Ecto neural progenitor cell (in vitro differentiated cells): ENCODE data around the gene DTX2.
"Not testable (repeated sequence)": the region's sequence is repeated elsewhere in the genome, so short reads cannot be mapped to it uniquely, and the experiment has no call there.

Source experiments
- DNase-seq: peaks from one replicate; pipeline ENCODE4 v3.0.0-alpha.2; 2018; ENCODE audit warnings: low spot score

Gene DTX2

DNA sequence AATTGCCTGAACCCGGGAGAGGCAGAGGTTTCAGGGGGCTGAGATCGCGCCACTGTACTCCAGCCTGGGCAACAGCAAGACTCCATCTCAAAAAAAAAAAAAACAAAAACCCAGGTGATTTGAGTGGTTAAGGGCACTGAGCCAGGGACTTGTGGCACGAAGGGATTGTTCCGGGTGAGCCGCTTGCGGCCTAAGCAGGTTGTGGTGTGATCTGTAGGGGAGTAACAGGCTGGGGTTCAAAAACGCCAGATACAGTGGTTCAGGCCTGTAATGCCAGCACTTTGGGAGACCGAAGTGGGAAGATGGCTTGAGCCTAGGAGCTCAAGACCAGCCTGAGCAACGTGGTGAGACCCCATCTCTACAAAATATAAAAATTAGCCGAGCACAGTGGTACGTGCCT is 17.7 kb upstream of the DTX2 start:
- DNase-seq = not testable (repeated sequence)

DNA sequence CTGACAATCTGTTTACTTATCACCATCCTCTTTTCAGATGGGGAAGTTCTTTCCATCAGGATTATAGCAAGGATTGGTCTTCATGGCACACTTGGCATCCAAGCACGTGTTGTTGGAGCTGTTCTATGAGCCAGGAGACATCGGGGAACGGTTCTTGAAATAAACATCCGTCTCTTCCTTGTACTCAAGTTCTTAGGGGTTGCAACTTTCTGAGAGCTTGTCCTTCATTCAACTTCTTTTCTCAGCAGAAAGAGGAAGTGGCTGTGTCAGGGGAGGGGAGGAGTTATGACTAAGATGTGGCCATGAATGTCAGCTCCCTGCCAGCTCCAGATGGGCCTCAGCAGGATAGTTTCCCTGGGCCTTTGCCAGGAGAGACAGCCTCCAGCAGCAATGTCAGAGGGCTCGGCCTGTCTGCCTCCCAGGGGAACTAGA is 15.9 kb upstream of the DTX2 start:
- DNase-seq = not testable (repeated sequence)

DNA sequence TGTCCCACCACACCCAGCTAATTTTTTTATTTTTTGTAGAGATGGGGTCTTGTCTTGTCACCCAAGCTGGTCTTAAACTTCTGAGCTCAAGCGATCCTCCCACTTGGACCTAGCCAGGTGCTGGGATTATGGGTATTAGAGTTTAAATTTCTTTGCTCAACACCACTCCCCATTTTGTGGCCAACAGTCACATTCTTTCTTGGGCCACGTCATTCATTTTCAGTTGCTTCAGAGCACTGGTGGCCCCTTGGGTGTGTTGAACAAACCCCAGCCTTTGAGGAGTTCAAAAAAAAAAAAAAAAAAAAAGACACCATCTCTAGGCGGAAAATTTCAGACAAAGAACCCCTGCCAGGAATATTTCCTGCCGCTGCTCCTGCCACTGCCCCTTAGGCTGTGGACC is 4.5 kb upstream of the DTX2 start:
- DNase-seq = not testable (repeated sequence)

DNA sequence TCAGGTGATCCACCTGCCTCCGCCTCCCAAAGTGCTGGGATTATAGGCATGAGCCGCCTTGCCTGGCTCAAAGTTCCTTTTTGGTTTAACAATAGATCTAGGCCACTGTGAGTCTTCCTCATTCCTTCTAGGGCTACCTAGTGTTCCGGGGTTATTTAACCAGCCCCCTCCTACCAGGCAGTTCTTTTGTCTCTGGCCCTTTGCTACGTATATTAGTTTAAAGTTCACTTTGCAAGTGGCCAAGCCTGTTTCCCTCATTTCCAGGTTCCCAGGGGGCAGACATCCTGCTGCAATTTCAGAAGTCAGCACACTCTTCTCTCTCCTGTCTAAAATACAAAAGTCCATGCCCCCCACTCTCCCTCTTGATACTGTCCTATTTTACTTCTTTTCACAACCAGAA is 3.0 kb upstream of the DTX2 start:
- not testable (repeated sequence) for DNase-seq

DNA sequence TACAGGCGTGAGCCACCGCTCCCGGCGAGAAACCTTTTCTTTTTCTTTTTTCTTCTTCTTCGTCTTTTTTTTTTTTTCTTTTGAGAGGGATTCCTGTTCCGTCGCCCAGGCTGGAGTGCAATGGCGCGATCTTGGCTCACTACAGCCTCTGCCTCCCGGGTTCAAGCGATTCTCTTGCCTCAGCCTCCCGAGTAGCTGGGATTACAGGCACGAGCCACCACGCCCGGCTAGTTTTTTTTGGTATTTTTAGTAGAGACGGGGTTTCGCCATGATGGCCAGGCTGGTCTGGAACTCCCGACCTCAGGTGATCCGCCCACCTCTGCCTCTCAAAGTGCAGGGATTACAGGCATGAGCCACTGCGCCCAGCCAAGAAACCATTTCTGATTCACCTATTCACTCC is 742 bp upstream of the DTX2 start:
- DNase-seq = not testable (repeated sequence)

DNA sequence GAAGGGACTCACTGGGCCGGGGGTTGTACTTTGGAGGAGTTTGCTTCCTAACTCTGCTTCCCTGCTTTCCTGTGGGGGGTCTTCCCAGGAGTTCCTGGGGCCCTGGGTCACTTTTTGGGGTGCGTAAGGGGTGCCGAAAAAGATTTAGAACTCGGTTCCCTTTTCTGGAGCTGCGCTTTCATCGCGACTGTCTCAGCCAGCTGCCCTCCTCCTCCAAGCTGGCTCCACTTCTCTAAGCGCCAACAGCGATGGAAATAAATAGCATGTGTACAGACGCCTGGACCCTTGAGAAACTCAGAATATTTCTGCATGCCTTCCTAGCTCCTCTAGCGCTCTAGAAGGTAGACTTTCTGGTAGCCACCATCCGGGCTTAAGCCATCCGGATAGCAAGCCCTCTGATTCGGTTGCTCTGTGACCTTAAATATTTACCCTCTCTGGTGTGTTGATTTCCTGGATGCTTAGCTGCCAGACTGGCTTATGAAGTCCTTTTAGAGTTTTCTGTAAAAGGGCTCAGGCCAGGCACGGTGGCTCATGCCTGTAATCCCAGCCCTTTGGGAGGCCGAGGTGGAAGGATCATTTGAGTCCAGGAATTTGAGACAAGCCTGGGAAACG is 868 bp downstream of the DTX2 start:
- not testable (repeated sequence) for DNase-seq

DNA sequence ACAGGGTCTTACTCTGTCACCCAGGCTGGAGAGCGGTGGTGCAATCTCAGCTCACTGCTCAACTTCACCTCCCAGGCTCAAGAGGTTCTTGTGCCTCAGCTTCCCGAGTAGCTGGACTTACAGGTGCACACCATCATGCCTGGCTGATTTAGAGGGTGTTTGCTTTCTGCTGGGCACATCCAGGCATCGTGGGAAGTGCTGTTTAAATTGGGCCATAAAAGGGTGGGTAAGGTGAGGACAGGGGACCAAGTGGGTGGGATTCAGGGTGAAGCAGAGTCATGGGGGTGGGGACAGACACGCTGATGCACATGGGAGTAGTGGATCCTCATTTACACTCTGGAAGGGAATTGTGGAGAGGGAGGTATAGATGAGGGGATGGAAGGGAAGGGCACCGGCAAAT is 3.5 kb downstream of the DTX2 start:
- not testable (repeated sequence) for DNase-seq

DNA sequence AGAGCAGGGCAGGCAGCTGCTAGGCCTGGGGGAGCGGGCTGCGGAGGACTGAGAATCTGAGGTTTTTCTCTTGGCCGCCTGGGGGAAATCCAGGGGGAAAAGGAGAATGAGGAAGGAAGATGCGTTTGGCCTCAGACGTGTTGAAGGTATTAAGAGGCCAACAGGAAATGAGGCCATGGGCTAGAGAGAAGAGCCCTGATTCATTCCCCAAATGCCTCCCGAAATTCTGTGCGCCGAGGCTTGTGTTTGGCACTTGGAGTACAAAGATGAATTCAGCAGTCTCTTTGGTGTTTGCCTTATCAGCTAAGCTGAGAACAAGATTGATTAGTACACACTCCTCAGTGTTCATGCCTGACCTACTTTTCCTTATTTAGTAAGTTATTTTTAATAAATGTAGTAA is 4.4 kb downstream of the DTX2 start:
- DNase-seq = not testable (repeated sequence)

DNA sequence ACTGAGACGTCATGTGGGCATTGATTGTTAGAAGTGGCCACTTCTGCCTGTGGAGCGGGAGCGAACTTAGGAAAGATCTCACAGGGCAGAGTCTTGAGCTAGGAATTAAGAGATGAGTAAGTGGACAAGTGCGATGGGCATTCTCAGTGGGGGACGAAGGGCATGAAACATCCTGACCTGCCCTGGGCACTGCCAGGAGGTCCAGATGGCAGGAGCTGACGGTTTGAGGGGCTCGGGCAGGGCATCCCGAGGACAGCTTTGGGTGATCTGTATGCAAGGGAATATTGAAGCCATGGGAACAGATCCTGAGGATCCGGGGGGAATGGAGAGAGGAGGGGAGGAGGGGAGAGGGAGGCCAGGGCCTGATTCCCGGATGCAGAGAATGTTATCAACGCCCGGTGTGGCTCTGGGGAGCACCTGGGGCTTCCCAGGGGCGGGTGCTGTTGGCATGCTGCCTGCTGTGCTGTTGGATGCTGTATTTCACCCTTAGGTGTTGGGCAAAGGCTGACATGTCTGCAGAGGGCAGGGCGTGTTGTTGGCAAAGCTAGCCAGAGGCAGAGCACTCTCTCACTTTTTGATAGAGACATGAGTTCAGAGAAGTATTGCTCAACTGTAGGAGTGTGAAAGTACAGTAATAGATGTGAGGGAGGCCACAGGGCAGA is 6.4 kb downstream of the DTX2 start:
- not testable (repeated sequence) for DNase-seq

DNA sequence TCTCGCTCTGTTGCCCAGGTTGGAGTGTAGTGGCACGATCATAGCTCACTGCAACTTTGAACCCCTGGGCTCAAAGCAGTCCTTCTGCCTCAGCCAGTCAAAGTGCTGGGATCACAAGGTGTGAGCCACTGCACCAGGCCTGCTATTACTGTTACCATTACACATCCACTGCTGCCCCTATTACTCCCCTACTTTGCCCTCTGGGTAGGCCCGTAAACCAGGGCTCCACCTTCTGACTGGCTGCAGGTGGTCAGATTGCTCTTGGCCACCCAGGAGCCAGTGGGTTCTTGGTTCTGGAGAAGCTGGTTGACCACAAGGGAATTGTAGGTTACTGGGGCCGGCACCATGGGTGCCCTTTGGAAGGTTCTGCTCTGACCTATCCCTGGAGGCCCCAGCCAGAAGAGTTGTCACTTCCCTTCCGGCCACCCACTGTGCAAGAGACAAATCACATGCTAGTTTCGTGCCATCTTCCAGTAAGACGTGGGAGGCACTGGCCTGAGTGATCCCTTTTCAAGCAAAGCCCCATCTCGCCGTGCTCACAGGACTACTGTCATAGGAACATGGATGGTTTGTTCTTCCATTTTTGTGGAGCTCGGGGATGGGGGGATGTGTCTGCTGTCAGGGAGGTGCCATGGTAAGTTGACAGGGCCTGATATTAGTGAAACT is 10.2 kb downstream of the DTX2 start:
- not testable (repeated sequence) for DNase-seq

DNA sequence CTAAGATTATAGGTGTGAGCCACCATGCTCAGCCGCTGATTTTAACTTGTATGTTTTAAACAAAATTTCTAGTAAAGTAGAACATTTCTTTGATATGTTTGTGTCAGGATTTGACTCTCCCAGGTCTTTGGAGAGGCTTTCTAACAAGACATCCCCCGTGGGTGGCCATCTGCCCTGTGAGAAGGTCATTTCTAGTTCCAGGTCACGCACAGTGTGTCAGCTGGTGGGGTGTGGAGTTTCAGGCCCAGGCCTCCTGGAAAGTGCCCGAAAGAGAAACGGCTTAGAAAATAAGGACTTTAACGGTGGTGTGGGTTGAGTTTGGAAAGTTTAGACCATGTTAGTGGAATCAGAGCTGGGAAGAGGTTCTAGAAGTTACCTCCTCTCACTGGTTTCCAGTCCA is 11.6 kb downstream of the DTX2 start:
- not testable (repeated sequence) for DNase-seq

DNA sequence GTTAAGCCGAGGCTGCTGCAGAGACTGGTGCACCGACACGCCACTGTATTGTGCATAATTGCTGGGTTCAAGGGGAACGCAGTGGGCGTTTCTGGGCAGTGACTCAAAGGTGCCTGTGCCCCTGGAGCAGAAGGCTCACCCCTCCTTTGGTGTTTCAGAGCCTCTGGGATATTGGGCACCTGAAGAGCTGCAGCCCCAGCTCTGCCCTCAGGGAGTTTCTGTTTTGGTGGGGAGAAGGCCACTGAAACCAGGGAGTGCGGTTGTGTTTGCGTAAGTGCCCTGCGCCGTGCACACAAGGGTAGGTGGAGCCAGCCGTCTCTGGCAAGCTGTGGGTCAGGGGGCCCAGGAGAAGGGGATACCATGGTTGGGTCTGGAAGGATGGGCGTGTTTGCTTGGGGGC is 14.8 kb downstream of the DTX2 start:
- DNase-seq = not testable (repeated sequence)

DNA sequence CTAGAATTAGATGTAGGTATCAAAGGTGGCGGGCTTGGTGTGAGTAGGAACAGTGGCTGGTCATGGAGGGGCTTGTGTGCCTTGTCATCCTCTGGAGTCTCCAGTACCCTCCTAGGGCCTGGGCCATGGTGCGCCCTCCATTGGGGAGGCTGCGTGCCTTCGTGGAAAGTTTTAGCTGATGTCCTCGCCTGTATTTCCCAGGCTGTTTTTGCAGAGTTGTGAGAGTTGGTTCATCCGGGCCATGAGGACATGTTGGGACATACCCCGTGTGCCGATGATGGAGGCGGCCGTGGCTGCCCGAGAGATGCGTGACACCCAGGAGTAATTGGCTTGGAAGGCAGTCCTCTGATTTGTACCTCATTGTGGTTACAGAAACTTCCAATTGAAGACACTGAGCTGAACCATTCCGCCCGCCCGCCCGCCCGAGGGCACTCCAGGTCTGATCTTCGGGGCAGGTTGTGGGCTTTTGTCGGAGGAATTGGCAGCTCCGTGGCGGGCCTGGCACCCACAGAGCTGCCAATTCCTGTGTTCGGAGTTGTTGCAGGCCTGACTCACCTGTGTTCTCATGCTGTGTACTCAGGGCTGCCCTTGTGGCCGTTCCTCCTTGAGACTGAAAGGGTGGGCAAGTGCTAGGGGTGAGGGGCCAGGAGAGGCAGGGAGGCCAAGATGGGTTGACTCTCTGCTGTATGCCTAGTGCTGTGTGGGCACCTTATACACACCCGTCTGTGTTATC is 15.4 kb downstream of the DTX2 start:
- not testable (repeated sequence) for DNase-seq

DNA sequence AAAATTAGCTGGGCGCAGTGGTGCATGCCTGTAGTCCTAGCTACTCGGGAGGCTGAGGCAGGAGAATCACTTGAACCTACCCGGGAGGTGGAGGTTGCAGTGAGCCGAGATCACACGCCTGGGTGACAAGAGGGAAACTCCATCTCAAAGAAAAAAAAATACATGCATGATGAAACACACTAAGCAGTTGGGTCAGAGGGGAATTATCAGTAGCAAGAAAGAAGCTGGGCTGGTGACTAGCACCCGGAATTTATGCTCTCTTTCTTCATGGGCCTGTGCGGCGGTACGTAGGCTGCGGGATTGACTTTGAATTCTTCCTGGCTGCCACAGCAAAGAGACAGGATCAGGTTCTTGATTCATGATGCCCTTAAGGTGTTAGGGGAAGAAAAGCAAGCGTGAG is 18.1 kb downstream of the DTX2 start:
- not testable (repeated sequence) for DNase-seq

DNA sequence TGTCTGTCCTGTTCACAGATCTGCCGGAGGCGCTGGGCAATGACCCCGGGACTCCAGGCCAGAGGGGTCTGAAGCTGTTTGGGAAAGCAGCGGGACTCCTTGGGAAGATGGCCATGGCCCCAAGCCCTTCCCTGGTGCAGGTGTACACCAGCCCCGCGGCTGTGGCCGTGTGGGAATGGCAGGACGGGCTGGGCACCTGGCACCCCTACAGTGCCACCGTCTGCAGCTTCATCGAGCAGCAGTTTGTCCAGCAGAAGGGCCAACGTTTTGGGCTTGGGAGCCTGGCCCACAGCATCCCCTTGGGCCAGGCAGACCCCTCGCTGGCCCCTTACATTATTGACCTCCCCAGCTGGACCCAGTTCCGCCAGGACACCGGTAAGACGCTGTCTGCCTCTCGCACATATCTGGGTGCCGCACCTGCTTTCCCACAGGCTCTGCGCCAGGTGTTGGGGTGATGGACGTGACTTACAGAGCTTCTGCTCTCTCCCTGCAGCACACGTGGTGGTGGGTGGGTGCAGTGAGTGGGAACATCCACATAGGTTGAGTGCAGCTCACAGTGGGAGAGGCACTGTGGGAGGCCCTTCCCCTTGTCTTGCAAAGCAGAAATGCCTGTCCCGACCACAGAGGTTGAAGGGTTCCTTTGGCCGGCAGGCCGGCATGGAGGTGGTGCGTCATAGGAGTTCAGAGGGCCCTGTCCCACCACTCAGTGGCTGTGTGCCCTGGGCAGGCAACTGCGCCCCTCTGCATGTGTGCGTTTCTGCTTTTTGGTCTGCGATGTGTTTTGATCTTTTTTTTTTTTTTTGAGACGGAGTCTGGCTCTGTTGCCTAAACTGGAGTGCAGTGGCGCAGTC is 19.1 kb downstream of the DTX2 start:
- not testable (repeated sequence) for DNase-seq

DNA sequence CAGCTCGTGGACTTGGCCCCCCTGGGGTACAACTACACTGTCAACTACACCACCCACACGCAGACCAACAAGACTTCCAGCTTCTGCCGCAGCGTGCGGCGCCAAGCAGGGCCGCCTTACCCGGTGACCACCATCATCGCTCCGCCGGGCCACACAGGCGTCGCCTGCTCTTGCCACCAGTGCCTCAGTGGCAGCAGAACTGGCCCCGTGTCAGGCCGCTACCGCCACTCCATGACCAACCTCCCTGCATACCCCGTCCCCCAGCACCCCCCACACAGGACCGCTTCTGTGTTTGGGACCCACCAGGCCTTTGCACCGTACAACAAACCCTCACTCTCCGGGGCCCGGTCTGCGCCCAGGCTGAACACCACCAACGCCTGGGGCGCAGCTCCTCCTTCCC is 21.2 kb downstream of the DTX2 start:
- not testable (repeated sequence) for DNase-seq

DNA sequence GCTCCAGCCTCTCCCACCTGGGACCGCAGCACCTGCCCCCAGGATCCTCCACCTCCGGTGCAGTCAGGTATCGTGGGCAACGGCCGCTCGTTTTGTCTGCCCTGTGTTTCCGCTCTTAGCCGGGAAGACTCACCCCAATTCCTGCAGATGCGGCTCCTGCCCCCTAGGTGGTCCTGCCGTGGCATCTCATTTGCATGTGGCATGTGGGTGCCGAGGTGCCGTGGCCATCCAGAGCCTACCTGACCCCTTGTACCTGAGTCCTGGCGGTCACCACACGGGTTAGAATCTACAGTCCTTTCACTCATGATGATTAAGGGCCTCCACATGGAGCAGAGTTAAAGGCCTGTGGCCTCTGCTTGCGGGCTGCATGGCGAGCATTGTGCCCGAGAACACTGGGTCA is 21.6 kb downstream of the DTX2 start:
- not testable (repeated sequence) for DNase-seq

DNA sequence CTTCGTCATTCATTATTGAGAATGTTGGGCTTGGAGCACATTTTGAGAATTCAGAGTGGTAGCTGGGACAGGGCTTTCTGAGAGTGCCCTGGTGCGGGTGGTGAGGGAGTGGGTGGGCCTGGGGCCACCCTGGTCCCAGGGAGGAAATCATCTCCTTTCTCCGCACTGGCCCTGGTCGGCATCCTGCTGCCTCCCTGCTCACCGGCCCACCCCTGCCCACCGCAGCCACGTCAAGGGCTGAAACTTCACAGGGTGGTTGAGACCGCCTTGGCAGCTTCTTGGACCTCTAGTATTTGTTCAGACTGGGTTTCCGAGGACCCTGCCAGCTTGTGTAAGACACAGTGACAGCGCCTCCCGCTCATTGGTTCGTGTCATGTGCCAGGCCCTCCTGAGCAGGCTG is 22.9 kb downstream of the DTX2 start:
- not testable (repeated sequence) for DNase-seq

DNA sequence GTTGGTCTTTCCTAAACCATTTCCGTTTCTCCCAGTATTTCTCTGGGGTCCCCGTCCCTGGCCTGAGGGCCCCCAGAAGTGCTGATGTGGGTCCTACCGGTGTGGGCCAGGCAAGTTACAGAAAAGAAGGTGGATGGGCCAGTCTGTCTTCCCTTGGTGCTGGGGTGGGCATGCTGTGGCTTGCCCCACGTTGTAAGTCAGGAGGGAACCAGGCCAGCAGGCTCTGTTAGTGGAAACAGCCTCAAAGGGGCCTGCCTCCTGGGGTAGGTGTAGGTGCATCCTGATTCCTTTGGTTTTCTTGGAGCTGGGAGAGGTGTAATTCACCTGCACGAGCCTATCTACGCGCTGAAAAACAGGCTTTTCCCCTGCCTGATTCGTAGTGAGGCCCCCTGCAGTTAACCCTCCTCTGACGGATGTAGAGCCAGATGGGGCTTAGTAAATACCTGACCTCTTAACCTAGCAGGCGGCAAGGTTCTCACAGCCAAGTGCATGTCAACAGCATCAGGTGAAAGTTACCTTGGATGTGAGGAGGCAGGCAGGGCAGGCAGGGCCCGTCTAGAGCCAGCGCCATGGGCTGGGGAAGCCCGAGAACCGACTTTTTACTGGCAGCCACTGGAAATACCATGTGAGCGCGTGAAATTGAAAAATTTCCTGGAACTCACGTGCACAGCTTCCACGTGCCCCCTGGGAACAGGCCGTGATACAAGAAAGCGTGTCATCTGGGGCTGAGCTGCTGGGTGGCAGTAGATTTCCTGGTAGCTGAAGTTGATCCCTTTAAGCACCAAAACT is 24.5 kb downstream of the DTX2 start:
- DNase-seq = not testable (repeated sequence)

DNA sequence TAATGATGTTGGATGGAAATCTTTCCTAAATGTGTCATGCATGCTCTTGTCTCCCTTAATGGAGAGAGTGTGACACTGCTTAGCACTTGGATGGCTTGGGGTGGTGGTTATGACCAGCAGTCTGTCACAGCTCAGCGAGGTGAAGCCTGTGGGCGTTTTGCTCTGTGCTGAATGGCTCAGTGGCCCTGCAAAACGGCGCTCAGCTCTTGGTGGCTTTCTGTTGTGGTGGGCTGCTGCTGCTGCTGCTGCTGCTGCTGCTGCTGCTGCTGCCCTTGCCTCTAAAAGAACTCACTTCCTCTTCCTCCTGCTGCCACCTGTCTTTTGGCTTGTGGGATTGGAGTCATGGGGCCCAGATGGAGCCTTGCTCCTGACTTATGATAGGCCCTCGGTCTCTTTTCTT is 25.1 kb downstream of the DTX2 start:
- DNase-seq = not testable (repeated sequence)

DNA sequence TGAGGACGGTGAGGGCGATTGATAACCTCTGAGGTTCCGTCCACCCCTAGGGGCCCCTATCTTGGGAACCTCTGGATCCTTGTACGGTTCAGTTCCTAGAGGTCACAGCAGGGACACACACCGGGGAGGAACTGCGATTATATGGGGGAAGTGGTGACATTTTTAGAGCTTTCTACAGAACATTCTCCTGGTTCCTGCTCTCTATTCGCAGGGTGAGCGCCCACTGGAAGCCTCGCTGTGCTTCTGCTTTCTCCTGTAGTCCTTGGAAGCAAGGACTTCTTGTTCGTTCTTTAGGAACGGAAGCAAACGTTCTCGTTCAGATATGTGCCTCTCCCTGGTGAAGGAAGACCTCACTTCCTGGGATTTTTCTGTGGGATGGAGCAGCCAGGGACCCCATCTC is 26.5 kb downstream of the DTX2 start:
- DNase-seq = not testable (repeated sequence)
